Measurements from ENCODE around the gene USP17L24.
"Not testable (repeated sequence)": the region's sequence is repeated elsewhere in the genome, so short reads cannot be mapped to it uniquely, and the experiment has no call there.

Gene USP17L24

GRCh38 chr4:9324865-9325264, at the start of gene USP17L24:
TSS of gene USP17L24 (plus strand) at chr4:9325165. CDS start at chr4:9325165, 0 bp downstream.
- in situ Hi-C loops (cut with HindIII; ENCODE audit: low sequenced_read_pairs); DNase-seq (ENCODE audit: low read depth, low spot score); H3K4me3 ChIP-seq (ENCODE audit: low read depth, low read length): not testable (repeated sequence)

DNA sequence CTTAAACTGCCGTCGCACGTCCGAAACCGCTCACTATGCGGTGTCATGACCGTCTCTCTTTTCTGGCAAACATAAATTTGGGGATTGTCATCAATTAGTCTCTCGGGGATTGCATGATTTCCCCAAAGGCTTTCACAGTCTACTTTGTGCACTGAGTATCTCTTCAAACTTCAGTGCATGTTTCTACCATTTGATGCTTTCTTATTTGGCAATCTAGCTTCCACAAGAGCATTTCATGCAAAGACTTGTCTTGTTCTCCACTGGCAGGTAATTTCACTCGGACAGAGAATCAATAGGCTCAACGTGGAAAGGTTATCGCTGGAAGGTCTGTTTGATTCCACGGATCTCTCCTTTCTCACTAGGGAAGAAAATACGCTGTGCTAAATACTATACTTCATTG, 774 bp upstream of the USP17L24 start:
- H3K4me3 ChIP-seq (ENCODE audit: low read depth, low read length); in situ Hi-C loops (cut with HindIII; ENCODE audit: low sequenced_read_pairs); DNase-seq (ENCODE audit: low read depth, low spot score): not testable (repeated sequence)

GRCh38 chr4:9329611-9330010, 4.6 kb downstream of the USP17L24 start, which contains the start of gene USP17L25:
TSS of gene USP17L25 (plus strand) at chr4:9329911. CDS start at chr4:9329911, 0 bp downstream.
- in situ Hi-C loops (cut with HindIII; ENCODE audit: low sequenced_read_pairs) = not testable (repeated sequence)

GRCh38 chr4:9334358-9334757, 9.4 kb downstream of the USP17L24 start, which contains the start of gene USP17L26:
TSS of gene USP17L26 (plus strand) at chr4:9334658. CDS start at chr4:9334658, 0 bp downstream.
- in situ Hi-C loops (cut with HindIII; ENCODE audit: low sequenced_read_pairs); DNase-seq (ENCODE audit: low read depth, low spot score); H3K4me3 ChIP-seq (ENCODE audit: low read depth, low read length): not testable (repeated sequence)

More at GRCh38 chr4:9329611-9330010, 4.6 kb downstream of the USP17L24 start, which contains the start of gene USP17L25:
- H3K4me3 ChIP-seq (ENCODE audit: low read depth, low read length); DNase-seq (ENCODE audit: low read depth, low spot score): not testable (repeated sequence)

GRCh38 chr4:9339103-9339502, 14.1 kb downstream of the USP17L24 start, which contains the start of gene USP17L5:
TSS of gene USP17L5 (plus strand) at chr4:9339403. CDS start at chr4:9339403, 0 bp downstream.
- in situ Hi-C loops (cut with HindIII; ENCODE audit: low sequenced_read_pairs); H3K4me3 ChIP-seq (ENCODE audit: low read depth, low read length); DNase-seq (ENCODE audit: low read depth, low spot score): not testable (repeated sequence)

DNA sequence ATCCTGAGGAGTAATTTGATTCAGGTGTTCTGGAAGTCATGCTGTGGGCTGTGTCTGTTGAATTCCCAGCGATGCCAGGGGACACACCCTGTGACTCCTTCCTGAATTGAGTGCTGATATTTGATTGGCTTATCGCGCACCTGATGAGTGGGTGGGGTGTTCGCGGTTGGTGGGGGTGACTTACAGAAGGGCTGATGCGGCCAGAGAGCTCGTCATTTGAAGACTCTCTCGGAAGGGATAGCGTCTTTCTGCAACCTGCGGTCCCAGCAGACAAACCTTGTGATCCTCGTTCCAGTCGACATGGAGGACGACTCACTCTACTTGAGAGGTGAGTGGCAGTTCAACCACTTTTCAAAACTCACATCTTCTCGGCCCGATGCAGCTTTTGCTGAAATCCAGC, 18.9 kb downstream of the USP17L24 start, which contains the start of gene USP17L27:
Gene USP17L27 (plus strand): TSS at position 301 of the 400 bp plus-strand sequence. CDS start 0 bp downstream, at position 301.
- H3K4me3 ChIP-seq (ENCODE audit: low read depth, low read length); DNase-seq (ENCODE audit: low read depth, low spot score); in situ Hi-C loops (cut with HindIII; ENCODE audit: low sequenced_read_pairs): not testable (repeated sequence)

- H3K4me3 ChIP-seq (ENCODE audit: low read depth, low read length); in situ Hi-C loops (cut with HindIII; ENCODE audit: low sequenced_read_pairs); DNase-seq (ENCODE audit: low read depth, low spot score): not testable (repeated sequence)
Measured at GRCh38 chr4:9348593-9348992, 23.6 kb downstream of the USP17L24 start, which contains the start of gene USP17L28. TSS of gene USP17L28 (plus strand) at chr4:9348893. CDS start at chr4:9348893, 0 bp downstream.

- in situ Hi-C loops (cut with HindIII; ENCODE audit: low sequenced_read_pairs); DNase-seq (ENCODE audit: low read depth, low spot score); H3K4me3 ChIP-seq (ENCODE audit: low read depth, low read length): not testable (repeated sequence)
Measured at GRCh38 chr4:9350866-9351265, 25.9 kb downstream of the USP17L24 start.

GRCh38 chr4:9353338-9353737, 28.4 kb downstream of the USP17L24 start, which contains the start of gene USP17L29:
TSS of gene USP17L29 (plus strand) at chr4:9353638. CDS start at chr4:9353638, 0 bp downstream.
- not testable (repeated sequence) for H3K4me3 ChIP-seq (ENCODE audit: low read depth, low read length); DNase-seq (ENCODE audit: low read depth, low spot score)

GRCh38 chr4:9362829-9363228, 37.9 kb downstream of the USP17L24 start, which contains the start of gene USP17L30:
TSS of gene USP17L30 (plus strand) at chr4:9363129. CDS start at chr4:9363129, 0 bp downstream.
- DNase-seq (ENCODE audit: low read depth, low spot score); H3K4me3 ChIP-seq (ENCODE audit: low read depth, low read length); in situ Hi-C loops (cut with HindIII; ENCODE audit: low sequenced_read_pairs): not testable (repeated sequence)

More at GRCh38 chr4:9353338-9353737, 28.4 kb downstream of the USP17L24 start, which contains the start of gene USP17L29:
- in situ Hi-C loops (cut with HindIII; ENCODE audit: low sequenced_read_pairs) = not testable (repeated sequence)
